H54 (cell line): ENCODE data around the gene SGSM2.

ENCODE experiments used
- DNase-seq: peaks from one replicate; pipeline ENCODE4 v3.0.0; 2011; ENCODE audit warnings: low spot score, mixed read lengths; ENCODE audit not compliant: insufficient read length
- FAIRE-seq: peaks from 3 replicates; lab custom pipeline; 2011; peaks lifted over from hg19 to GRCh38; lab: Jason Lieb, UNC
- POLR2A ChIP-seq: IDR thresholded peaks from 2 replicates; pipeline ENCODE4 v1.6.1; 2011; ENCODE audit warnings: low read depth, mild to moderate bottlenecking, low read length

Gene SGSM2

DNA sequence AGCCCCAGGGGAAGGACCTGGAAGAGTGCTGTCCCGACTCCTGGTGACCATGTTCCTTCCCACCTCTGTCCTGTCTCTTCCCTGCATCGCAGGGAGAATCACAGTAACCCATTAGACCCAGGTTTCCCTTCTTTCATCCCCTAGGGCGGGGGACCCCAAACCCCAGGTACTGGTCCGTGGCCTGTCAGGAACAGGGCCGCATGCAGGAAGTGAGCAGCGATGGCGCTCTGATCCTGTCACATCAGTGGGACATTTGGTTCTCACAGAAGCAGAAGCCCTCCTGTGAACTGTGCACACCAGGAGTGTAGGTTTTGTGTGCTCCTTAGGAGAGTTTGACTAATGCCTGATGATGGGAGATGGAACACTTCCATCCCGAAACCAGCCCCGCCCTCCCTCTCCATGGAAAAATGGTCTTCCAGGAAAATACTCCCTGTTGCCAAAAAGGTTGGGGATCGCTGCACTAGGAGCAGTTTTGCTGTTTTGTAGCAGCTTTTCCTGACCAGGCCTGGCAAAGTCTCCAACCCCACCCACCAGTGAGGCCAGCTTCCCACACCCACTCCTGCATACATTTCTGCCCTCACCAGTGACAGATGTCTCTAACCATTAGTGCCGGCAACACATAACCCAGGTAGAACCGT is 53.0 kb downstream of the SGSM2 start:
- no peak for DNase-seq
- no peak for TF ChIP-seq POLR2A
- no peak for FAIRE-seq

DNA sequence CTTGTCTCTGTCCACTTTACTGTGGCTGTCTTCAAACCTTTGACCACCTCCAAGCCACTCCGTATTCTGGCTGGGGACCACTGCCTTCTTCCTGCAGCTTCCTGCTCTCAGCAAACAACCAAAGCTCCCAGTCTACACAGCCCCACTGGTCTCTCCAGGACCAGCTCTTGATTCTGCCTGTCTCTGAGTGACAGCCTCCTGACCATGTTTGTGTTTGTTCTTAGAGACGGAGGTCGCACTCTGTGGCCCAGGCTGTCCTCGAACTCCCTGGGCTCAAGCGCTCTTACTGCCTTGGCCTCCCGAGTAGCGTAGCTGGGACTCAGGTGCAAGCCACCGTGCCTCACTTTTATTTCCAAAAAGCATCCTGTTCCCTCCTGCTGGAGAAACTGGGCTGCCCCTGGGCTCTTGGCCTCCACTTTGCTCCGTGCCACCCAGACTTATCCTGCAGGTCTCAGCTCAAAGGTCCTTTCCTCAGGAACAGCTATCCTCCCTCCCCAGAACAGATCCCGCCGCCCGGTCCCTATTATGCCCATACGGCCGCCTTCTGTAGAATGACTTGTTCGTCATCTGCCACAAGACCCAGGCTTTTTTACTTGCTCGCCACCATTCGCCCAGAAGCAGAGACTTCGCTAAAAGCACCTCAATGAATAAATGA is 54.4 kb downstream of the SGSM2 start:
- no peak for DNase-seq
- FAIRE-seq = no peak
- no peak for TF ChIP-seq POLR2A

DNA sequence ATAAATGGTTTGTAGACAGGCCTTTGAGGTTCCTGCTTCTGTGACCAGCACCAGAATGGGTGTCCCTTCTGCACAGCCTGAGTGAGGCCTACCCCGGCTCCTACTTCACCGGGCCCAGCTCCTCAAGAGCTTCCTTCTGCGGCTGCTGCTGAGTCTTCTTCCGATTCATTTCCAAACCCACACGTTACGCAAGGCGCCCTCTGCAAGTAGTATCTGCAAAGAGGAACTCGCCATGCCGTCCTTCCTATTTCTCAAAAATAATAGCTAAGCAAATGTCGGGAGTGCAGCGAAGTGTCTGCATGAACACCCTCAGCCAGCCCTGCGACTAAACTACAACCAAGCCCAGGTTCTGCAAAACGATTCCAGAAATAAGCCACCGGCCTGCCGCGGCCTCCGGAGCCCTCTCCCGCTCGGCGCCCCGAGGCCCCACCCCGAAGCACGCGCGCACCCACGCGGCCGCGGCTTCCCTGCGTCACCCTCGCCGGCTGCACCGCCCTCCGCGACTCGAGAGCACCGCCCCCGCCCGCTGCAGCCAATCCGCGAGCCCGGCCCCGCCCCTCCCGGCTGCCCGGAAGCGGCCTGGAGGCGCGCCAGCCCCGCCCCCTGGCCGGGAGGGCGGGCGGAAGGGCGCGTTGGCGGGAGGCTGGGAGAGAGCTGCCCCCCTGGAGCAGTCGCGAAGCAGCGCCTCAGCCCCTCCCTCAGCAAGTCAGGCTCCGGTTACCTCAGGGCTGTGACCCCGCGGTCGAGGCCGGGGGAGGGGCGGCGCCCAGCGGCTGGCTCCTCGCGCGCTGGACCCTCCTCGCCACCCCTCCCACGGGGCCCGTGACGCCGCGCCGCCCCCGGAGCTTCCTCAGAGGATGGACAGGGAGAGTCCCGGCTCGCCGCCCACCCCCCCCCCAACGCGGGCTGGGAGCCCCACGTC is 55.2 kb downstream of the SGSM2 start:
- no peak for FAIRE-seq

DNA sequence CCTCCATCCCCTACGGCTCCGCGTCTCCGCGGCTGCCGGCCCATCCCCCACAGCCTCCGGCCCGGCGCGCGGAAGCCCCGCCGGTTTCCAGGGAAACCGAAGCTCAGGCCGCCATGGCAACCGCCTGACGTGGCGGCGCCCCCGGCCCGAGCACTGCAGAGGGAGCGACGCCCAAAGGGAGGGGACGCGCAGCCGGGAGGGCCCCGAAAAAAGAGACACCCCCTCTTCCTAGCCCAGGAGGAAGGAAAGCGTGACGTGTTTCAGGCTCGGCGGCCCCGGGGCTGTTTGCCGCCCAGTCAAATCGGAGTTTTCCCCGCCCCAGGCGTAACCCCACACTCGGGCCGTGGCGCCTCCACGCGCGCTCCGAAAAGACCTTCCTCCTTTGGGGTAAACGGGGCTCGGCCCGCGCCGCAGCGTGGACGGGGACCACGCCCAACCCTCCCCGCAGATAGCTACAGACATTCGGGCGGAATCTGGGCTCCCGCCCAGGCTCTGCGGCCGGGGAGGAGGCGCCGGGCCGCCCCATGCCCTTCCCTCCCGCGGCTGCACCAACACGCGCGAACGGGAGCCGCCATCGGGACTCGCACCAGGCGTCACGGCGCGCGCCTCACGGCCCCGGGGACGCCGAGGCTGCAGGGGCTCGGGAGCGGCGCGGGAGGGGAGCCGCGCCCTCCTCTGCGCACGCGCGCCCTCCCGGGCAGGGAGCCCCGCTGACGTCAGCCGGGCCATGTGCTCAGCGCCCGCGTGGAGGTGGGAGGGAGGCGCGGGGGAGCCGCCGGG is 56.1 kb downstream of the SGSM2 start:
- no peak for FAIRE-seq
- peak; percentile 36 for TF ChIP-seq POLR2A
- peak; percentile 86 for DNase-seq

More for the DNA sequence above, 55.2 kb downstream of the SGSM2 start:
- peak; percentile 95 for DNase-seq
- peak; percentile 32; the same call in 1 of the 2 replicates for TF ChIP-seq POLR2A

DNA sequence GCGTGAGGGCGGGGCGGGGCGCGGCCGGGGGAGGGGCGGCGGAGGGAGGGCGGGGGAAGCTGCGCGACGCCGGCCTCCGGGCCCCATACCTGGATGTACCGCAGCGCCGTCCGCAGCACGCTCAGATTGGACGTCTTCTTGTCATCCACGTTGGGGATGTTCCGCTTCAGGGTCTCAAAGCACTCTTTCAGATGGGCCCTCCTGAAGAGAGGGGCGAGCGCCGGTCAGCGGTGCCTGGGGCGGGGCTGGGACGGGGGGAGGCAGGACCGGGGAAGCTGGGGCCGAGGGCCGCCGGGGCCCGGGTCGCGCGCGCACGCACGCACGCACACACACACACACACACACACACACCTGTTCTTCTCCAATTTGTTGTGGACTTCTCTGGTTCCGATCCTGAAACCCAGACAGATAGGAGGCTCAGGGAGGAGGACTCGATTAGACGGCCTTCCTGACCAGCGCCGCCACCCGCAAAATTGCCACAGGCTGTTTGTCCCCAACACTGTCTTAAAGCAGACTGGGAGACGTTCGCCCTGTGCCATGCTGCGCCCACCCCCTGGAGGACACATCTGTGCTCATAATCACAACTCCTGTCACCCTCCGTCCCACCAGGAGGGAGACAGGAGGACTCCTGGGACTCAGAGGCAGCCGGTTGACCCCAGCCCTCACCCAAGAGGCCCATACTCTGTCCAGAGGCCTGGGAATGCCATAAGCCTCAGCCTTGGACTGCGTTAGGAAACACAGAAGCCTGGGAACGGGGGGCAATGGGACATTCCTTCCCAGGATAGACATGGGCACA is 56.9 kb downstream of the SGSM2 start:
- no peak for FAIRE-seq
- no peak; the same call in none of the 2 replicates for TF ChIP-seq POLR2A
- DNase-seq = no peak

DNA sequence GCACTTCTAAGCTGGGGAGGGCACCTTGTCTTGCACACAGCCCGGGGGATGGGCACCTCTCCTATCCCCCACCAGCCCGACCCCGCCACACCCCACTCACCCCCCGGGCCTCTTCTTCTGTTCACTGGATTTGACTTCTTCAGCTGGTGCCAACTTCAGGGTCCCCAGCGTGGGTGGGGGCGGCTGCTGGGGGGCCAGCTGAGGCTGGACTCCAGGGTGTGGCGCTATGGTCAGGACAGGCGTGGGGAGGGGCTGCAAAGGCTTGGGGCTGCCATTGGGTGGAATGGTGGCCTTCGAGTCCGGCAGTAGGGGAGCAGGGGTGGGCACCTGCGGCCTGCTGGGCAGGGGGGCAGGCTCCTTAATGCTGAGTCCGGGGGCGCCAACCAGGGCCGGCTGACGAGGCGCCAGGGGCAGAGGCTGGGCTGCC is 57.5 kb downstream of the SGSM2 start:
- FAIRE-seq = no peak
- no peak for TF ChIP-seq POLR2A
- no peak for DNase-seq

DNA sequence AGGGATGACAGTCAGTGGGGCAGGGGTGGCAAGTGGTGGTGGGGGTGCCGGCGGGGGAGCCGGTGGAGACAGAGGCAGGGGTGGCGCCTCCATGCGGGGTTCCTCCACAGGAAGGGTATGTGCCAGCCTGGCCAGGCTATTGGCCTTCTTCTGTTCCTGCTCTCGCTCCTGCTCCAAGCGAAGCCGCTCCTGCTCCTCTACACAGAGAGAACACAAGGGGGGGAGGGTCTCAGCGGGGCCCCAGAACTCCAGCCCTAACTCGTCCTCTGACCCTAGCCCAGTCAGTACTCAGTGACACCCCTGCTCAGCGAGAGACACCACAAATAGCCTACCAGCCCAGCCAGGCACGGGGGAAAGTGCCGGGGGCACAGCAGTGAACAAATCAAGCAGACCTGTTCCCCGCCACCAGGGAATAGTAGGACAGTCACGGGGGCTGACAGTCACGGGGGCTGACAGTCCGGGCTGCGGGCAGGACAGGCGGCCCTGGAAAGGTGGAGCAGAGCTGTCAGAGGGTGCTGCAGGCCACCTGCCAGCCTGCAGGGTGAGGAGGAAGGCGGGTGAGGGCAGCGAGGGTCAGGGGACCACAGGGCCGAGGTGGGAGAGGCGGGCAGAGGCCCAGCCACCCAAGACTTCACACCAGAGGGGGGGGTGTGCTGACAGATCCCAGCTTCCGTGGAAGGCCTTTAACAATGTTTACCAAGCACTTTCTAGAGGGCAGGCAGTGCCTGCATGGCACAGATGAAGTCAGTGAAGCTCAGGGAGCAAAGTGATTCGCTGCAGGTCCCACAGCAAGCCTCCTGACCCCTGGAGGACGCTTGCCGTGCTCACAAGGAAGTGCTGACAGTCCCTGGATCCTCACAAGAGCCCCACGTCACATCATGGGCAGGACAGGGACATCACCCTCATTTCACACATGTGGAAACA is 58.2 kb downstream of the SGSM2 start:
- TF ChIP-seq POLR2A = no peak
- no peak for DNase-seq
- no peak for FAIRE-seq

DNA sequence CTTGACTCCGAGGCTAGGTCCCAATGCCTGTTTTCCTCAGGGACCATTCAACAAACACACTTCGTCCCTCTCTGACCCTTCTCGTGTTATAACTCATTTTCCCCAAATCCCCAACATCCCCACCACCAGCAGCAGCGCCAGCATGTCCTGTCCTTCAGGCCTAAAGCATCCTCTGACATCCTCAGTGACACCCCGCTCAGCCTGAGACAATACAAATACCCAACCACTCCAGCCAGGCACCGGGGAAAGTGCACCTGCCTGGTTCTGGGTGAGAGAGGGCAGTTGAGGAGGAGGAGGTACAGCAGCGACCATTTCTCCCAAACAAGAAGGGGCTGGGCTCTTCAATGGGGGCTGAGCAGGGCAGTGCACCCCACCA is 58.9 kb downstream of the SGSM2 start:
- no peak for FAIRE-seq
- no peak for TF ChIP-seq POLR2A
- no peak for DNase-seq

DNA sequence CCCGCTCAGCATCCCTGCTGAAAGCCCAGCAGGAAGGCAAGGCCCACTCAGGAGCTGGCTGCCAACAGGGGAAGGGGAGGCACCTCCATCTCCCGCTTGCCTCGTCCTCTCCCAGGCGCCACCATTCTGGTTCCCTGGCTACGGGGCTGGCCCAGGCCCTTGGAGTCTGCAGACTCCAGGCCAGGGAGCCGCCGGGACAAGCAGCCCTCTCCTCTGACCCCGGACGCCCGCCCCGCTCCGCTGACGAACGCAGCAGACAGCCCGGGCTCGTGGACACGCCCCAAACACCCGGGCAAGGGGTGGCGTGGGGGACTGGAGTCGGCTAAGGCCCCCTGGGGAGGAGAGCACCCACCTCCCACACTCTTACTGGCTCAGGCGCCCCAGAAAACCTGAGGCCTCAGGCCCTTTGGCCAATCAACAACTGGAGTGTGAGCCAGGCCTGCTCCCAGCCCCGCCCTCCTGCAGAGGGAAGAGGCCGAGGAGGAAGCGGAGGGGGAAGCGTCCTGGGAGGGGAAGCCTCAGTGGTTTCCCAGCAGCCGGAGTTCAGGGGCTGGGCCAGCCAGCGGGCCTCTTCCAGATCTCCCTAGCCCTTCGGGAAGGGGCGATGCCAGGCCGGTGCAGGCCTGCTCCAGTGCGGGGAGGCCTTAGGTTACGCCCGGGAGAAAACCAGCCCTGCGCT is 59.4 kb downstream of the SGSM2 start:
- TF ChIP-seq POLR2A = 0 out of 2 replicates have a peak, but pooled peaks have one; percentile 18
- FAIRE-seq (peak; percentile 20), DNase-seq (peak; percentile 92)

DNA sequence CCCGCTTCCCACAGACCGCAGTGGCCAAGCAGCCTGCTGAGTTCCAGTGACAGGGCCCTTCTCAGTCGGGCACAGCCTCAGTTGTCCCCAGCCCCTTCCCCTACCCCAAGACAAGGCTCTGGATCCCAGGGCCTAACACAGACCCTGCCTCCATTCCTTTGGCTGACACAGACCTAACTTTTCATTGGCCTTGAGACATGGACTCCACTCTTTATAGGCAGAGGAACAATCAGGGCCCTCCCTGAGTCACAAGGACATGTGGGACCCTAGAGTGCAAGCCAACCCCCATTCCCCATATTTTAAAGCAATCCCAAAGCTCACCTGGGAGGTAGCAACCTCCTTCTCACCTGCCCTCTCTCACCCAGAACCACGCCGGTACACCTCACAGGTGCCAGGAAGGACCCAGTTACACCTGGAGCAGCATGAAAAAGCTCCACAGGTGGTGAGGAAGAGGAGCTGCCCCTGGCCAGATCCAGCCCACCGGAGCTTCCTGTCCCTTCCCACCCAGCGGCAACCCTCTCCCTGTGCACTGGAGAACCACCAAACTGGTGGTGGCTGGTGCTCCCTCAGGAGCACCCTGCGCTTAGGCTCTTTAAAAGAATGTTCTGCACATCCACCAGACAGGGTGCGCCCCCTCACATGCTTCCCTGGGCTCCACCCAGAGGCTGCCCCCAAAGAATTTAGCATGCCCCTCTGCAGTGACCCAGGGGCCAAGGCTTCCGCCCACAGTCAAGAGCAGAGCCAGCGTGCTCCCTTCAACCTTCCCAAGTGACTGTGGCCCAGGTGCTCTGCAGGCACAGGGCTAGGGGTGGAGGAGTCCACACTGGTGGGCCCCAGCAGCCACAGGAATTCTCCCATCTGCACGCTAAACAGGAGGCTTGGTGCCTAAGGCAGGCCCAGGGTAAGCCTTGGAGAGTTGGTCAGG is 60.2 kb downstream of the SGSM2 start:
- FAIRE-seq = no peak
- no peak for DNase-seq

More for the DNA sequence above, 60.2 kb downstream of the SGSM2 start:
- TF ChIP-seq POLR2A = no peak
